Astrocyte (in vitro differentiated cells and primary cell): Measurements from ENCODE around the gene SYCE3.

Experiments
- CTCF ChIP-seq: IDR thresholded peaks from 2 replicates; pipeline ENCODE4 v1.5.1; 2011; ENCODE audit warnings: low read depth, mild to moderate bottlenecking, inconsistent platforms, low read length, moderate library complexity; ENCODE audit not compliant: insufficient read depth
- EZH2 ChIP-seq: IDR thresholded peaks from 2 replicates; pipeline ENCODE4 v1.6.1; 2012; ENCODE audit warnings: mild to moderate bottlenecking, low read length, inconsistent platforms; ENCODE audit not compliant: insufficient read depth

GRCh38 chr22:50584106-50585096, 21.7 kb upstream of the SYCE3 start:
- TF ChIP-seq CTCF, result no peak
- TF ChIP-seq EZH2, result no peak
